HG03571 (cell line): Measurements from ENCODE around the gene GNG2.

Experiments
- ATAC-seq: cut with Tn5 transposase; IDR thresholded peaks from one replicate; pipeline ENCODE4 v1.9.1; 2021; ENCODE audit not compliant: unreplicated experiment

GNG2 gene

DNA sequence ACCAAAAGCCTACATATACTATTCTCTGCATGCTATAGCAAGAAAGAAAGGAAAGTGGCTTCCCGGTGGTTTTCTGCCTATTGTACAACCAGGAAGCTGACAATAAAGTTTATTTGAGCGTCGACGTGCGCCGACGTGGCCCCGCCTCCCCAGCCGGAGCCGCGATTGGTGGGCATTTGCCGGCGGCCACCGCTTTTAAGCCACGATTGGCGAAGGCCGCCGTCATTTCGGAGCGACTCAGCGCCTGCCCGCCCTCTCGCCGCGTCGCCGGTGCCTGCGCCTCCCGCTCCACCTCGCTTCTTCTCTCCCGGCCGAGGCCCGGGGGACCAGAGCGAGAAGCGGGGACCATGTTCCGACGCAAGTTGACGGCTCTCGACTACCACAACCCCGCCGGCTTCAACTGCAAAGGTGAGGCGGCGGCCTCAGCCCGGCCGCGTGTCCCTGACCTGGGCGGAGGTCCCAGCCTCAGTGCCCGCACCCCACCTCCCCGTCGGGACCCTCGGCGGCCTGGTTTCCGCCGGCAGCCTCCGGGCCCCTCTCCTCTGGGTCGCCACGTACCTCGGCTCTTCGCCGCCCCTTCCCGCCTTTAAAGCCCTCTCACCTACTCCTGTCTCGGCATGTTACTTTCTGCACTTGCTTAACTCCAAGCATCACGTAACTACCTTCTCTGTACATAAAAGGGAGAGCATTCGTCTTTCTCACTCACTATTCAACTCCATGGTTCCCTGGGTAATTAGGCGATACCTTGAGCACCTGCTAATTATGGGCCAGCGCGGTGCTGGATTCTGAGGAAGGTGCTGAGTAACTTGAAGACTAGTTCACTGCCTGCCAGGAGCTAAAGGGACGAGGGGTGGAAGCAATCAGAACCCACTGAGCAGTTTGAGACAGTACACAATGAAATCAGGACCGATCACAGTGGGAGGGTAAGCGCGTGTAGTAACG, 129.2 kb downstream of the GNG2 start, which contains the start of gene RTRAF:
Gene RTRAF, plus strand, starts transcription at position 254 of the 942 bp plus-strand sequence. Its CDS starts 94 bp downstream, at position 348.
- ATAC-seq: peak; percentile 96

DNA sequence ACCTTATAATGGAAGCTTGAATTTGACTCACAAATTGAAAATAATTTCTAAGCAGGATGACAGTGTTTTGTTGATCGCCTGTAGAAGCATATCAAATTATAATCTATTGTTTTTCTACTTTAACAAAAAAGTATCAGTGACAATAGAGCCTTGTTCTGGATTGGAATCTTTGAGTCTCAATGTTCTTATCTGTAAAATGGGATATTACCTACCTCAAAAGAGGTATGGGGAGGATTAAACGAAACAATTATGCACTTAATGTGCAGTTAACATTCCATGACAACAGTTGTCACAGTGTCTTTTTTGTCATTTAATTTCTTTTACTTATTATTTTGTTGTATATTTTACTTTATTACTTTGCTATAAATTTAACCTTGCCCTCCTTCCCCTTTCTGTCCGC, 130.1 kb downstream of the GNG2 start:
- no peak for ATAC-seq

GRCh38 chr14:51993285-51993920, 133.0 kb downstream of the GNG2 start:
- no peak for ATAC-seq

DNA sequence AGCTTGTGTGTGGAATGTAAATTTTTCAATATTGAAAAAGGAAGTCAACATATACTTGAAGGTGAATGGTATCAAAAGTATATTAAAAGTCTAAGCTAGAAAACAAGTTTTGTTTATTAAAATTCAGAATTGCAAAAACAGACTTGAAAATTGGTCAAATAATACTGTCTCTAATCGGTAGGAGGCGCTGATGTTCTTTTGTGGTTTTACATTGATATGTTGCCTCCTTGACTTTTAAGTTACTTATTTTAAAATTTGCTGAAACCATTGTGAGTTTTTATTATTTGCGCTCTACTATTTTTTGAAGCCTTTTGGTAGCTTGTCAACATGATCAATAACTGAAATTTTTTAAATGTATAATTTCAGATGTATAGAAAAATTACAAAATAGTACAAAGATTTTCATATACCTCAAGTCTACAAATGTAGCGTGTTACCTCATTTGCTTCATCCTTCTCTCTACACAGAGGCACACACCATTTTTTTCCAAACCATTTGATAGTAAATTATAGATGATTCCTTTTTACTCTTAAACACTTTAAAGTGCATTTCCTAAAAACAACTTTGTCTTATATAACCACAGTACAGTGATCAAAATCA, 135.8 kb downstream of the GNG2 start:
- ATAC-seq: no peak

- no peak for ATAC-seq
These were observed 137.9 kb downstream of the GNG2 start for GRCh38 chr14:51998348-51998747.

- ATAC-seq: no peak
These were observed 138.7 kb downstream of the GNG2 start for GRCh38 chr14:51999084-51999483.

GRCh38 chr14:52000019-52000582, 139.7 kb downstream of the GNG2 start:
- no peak for ATAC-seq

GRCh38 chr14:52000696-52001095, 140.3 kb downstream of the GNG2 start:
- no peak for ATAC-seq

GRCh38 chr14:52002542-52002941, 142.1 kb downstream of the GNG2 start:
- no peak for ATAC-seq

DNA sequence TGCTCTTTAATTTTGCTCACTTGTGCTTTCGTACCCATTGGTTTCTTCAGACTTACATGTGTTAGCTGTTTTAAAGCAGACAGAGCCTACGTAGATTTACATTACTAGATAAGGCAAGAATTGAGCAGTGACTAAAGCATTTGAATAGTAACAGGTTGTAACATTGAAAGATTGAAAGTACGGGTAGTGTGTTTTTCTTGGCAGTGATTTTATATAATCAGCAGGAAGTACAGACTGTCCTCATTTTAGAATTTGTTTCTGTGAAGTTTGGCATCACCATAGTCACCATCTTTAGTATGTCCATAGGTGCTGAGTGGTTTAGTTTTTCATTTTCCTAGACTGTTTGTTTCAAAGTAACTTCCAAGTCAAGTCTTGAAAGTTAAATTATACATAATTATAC, 142.9 kb downstream of the GNG2 start:
- no peak for ATAC-seq

DNA sequence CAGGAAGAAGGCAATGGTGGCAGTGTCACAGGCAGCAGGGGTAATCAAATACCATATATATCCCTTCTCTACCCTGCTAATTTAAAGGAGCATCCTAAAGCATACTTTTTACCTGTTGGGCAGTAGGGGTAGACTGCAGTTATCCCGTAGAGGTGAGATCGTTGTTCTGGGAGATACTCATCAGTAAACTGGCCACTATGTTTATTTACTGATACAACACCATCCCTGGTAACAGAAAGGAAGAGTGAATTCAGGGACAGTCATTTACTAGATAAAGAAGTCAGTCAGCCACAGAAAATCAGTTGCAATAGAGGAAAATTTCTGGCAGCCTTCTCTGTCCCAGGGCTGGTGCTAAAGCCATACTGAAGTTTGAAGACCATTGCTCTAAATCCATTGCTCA, 145.2 kb downstream of the GNG2 start:
- no peak for ATAC-seq

DNA sequence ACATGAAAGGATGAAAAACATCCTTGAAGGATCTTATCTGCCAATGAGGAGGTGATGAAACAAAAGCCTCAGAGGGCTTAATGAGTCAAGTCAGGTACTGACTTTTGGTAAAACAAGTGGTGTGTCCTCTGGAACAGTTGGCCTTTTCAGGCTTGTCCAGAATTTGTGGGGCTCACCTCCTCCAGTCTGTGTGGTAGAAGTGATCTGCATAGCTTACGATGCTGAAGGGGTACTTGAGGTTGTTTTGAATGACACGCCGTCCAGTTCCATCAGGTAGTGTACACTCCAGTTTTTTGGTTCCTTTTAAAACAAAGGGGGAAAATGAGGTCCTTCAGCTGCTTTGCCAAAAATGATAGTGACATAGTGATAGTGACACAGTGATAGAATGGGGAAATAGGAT, 145.9 kb downstream of the GNG2 start:
- no peak for ATAC-seq

DNA sequence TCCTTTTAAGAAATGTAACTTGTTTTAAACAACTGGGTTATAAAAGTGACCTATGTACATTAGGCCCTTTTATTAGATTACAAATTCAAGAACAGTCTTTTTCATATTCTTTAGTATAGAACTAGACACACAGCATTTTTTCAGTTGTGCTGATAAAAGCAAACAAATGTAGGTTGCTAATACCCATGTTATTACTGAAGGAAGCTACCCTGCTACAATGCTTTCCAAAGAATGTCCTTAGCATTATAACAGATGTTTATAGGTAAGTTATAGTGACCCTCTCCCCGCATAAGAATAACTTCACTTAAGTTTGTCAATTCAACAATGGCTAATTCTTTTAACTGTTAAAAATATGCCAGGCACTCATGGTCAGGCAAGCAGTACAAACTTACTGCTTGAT, 146.8 kb downstream of the GNG2 start:
- ATAC-seq: no peak

GRCh38 chr14:52007637-52008036, 147.2 kb downstream of the GNG2 start:
- ATAC-seq: no peak

- no peak for ATAC-seq
These were observed 147.7 kb downstream of the GNG2 start for GRCh38 chr14:52008136-52008535.

DNA sequence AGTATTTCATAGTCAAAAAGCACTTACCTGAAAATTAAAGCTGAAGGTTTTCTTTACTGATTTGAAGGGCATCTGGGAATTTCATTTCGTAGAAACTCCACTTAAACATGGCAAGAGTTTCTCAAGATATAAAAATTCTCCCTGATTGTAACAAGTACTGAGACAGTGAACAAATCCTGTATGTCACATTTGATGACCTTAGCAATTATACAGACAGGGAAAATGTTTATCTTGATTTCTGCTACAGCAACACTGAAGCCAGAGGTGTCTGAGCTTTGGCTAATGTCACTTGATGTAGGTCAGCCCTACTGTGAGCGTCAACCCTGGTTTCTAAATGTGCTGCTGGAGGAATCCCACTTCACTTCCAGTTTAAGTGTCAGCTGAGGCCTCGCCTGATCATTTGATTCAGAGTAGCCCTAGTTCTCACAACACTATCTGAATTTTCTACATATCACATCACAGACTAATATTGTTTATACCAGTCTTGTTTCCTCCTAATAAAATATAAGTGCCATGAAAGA, 149.8 kb downstream of the GNG2 start:
- no peak for ATAC-seq

GRCh38 chr14:52011523-52011922, 151.1 kb downstream of the GNG2 start:
- ATAC-seq: no peak

DNA sequence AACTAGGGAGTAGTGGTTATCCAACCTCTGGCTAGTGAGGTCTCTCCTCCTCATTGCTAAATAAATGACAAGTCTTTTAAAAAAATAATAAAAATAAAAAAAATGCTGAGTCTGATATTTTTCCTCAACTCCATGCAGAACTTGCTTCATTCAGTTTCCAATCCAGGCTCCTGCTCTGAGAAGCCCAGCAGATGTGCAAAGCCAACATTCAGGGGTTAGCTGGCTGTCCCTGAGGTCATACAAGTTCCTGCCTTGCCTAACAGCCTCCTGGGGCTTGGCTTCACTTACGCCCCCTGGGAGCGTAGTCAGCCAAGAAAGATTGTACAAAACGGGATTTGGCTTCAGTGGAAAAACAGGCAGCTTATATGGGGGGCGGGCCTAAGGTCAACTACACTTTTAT, 152.2 kb downstream of the GNG2 start:
- no peak for ATAC-seq

- no peak for ATAC-seq
These were observed 153.7 kb downstream of the GNG2 start for GRCh38 chr14:52013984-52014600.

DNA sequence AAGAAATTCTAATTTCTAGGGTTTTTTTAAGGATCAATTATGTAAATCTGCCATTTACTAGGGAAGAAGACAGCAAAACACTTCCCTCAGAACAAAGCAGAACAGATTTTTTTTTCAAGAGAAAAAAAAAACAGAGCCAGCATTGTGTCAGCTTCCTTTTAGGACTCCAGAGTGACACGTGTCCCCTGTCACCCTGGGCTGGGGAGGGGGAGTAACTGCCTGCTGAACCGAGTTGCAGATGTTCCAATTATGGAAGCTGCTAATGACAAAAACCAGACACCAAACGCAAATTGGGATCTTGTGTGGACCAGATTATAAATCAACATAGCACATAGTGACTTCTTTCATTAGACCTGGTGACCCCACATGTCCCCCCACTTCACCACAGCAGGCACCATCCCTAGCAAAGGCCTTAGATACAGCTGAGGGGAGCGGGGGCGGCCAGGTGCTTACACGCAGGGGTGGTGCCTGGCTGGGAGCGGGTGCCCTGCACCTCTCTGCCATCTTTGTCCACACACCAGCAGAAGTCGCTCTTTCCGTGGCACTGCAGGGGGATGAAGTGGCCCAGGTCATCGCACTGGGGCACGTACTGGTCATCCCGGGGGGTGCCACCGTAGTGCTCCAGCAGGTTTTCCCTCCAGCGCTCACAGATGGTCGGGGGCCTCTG, 154.3 kb downstream of the GNG2 start:
- ATAC-seq: no peak
